Body of pancreas (tissue), 4 donors: Measurements from ENCODE around the gene CAMTA1.

Experiments
- POLR2A ChIP-seq, 3 donors: fragments of 450-650 bp; IDR thresholded peaks; one replicate each; pipeline ENCODE4 v1.6.1; 2016; ENCODE audit warnings: antibody characterized with exemption in 3 of 3, mild to moderate bottlenecking in 2 of 3
- TF ChIP-seq, protein P1 (sequence below), 7 experiments: fragments of 450-650 bp in 4 of 7; fragments of 200-600 bp in 3 of 7; sonication (generic) in 3 of 7; IDR thresholded peaks; one replicate each; pipeline ENCODE4 v1.5.1; 2016 to 2019; ENCODE audit warnings: antibody characterized with exemption in 7 of 7

GRCh38 chr1:7587108-7587772, 802.0 kb downstream of the CAMTA1 start:
- TF ChIP-seq, protein P1, sequence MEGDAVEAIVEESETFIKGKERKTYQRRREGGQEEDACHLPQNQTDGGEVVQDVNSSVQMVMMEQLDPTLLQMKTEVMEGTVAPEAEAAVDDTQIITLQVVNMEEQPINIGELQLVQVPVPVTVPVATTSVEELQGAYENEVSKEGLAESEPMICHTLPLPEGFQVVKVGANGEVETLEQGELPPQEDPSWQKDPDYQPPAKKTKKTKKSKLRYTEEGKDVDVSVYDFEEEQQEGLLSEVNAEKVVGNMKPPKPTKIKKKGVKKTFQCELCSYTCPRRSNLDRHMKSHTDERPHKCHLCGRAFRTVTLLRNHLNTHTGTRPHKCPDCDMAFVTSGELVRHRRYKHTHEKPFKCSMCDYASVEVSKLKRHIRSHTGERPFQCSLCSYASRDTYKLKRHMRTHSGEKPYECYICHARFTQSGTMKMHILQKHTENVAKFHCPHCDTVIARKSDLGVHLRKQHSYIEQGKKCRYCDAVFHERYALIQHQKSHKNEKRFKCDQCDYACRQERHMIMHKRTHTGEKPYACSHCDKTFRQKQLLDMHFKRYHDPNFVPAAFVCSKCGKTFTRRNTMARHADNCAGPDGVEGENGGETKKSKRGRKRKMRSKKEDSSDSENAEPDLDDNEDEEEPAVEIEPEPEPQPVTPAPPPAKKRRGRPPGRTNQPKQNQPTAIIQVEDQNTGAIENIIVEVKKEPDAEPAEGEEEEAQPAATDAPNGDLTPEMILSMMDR (IDR thresholded peaks at IDR 0.05) = no peak
- TF ChIP-seq POLR2A (IDR thresholded peaks at IDR 0.05) = no peak
